ENCODE measurements around the gene ADTRP.

DNA sequence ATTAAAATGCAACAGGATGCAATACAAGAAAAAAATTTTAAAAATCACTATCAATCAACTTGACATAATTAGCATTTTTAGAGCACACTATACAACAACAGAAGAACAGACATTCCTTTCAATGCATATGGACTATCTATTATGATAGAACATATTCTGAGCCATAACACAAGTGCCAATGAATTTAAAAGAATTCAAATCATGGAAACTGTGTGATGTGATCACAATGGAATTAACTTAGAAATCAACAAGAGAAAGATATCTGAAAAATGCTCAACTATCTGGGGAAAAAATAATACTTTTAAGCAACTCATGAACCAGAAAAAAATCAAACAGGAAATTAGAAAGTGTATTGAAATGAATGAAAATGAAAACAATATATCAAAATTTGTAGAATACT lies 106.3 kb downstream of the ADTRP start:
- TF ChIP-seq, protein P1, sequence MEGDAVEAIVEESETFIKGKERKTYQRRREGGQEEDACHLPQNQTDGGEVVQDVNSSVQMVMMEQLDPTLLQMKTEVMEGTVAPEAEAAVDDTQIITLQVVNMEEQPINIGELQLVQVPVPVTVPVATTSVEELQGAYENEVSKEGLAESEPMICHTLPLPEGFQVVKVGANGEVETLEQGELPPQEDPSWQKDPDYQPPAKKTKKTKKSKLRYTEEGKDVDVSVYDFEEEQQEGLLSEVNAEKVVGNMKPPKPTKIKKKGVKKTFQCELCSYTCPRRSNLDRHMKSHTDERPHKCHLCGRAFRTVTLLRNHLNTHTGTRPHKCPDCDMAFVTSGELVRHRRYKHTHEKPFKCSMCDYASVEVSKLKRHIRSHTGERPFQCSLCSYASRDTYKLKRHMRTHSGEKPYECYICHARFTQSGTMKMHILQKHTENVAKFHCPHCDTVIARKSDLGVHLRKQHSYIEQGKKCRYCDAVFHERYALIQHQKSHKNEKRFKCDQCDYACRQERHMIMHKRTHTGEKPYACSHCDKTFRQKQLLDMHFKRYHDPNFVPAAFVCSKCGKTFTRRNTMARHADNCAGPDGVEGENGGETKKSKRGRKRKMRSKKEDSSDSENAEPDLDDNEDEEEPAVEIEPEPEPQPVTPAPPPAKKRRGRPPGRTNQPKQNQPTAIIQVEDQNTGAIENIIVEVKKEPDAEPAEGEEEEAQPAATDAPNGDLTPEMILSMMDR (IDR thresholded peaks at IDR 0.05): no peak
- TF ChIP-seq POLR2A (IDR thresholded peaks at IDR 0.05): no peak
- no peak for TF ChIP-seq POLR2AphosphoS5 (IDR thresholded peaks at IDR 0.05)
- no peak for TF ChIP-seq EP300 (IDR thresholded peaks at IDR 0.05; ENCODE audit: low read depth)
